H1 (cell line): ENCODE results near the gene PATJ. TPM values are rescaled to one million over a fixed set of nuclear protein-coding genes. Genes with fewer than 3 reads are reported as not detected.

Experiments
- polyA plus RNA-seq, 7 experiments: library from polyadenylated mRNA; depleted of rRNA in 3 of 7; stranded (reverse) in 5 of 7; unstranded in 2 of 7; fragments of >200 nt in 5 of 7; fragments of 200-250 nt in 2 of 7; gene quantifications; 1 replicate in 5 of 7; 2 replicates in 1 of 7; 4 replicates in 1 of 7; pipeline versions ENCODE4 v1.2.1 to v1.2.3, GENCODE V29; 2011 to 2013; ENCODE audit warnings: missing spikeins in 2 of 7, mixed read lengths in 2 of 7
- total RNA-seq: library from RNA; stranded (reverse); fragmentation: NEBNext Ultra II Directional; extraction: Animal tissue kit (Norgen Biotek cat#: 25700); gene quantifications from 2 replicates; pipeline ENCODE4 v1.2.1, GENCODE V29; 2021
- TF ChIP-seq, protein P1 (sequence below): fragments of 300-600 bp; sonication (generic); IDR thresholded peaks from 2 replicates; pipeline ENCODE4 v1.7.1; 2012; ENCODE audit warnings: low read length, moderate library complexity, mild to moderate bottlenecking, inconsistent platforms; ENCODE audit not compliant: insufficient replicate concordance

Gene PATJ
- total and polyA plus RNA-seq, 2 of the 8 experiments (the other 6 are each of a cell fraction or from before 2014, with no cell fraction given) = 8.2 to 55.6 TPM

- TF ChIP-seq, protein P1, sequence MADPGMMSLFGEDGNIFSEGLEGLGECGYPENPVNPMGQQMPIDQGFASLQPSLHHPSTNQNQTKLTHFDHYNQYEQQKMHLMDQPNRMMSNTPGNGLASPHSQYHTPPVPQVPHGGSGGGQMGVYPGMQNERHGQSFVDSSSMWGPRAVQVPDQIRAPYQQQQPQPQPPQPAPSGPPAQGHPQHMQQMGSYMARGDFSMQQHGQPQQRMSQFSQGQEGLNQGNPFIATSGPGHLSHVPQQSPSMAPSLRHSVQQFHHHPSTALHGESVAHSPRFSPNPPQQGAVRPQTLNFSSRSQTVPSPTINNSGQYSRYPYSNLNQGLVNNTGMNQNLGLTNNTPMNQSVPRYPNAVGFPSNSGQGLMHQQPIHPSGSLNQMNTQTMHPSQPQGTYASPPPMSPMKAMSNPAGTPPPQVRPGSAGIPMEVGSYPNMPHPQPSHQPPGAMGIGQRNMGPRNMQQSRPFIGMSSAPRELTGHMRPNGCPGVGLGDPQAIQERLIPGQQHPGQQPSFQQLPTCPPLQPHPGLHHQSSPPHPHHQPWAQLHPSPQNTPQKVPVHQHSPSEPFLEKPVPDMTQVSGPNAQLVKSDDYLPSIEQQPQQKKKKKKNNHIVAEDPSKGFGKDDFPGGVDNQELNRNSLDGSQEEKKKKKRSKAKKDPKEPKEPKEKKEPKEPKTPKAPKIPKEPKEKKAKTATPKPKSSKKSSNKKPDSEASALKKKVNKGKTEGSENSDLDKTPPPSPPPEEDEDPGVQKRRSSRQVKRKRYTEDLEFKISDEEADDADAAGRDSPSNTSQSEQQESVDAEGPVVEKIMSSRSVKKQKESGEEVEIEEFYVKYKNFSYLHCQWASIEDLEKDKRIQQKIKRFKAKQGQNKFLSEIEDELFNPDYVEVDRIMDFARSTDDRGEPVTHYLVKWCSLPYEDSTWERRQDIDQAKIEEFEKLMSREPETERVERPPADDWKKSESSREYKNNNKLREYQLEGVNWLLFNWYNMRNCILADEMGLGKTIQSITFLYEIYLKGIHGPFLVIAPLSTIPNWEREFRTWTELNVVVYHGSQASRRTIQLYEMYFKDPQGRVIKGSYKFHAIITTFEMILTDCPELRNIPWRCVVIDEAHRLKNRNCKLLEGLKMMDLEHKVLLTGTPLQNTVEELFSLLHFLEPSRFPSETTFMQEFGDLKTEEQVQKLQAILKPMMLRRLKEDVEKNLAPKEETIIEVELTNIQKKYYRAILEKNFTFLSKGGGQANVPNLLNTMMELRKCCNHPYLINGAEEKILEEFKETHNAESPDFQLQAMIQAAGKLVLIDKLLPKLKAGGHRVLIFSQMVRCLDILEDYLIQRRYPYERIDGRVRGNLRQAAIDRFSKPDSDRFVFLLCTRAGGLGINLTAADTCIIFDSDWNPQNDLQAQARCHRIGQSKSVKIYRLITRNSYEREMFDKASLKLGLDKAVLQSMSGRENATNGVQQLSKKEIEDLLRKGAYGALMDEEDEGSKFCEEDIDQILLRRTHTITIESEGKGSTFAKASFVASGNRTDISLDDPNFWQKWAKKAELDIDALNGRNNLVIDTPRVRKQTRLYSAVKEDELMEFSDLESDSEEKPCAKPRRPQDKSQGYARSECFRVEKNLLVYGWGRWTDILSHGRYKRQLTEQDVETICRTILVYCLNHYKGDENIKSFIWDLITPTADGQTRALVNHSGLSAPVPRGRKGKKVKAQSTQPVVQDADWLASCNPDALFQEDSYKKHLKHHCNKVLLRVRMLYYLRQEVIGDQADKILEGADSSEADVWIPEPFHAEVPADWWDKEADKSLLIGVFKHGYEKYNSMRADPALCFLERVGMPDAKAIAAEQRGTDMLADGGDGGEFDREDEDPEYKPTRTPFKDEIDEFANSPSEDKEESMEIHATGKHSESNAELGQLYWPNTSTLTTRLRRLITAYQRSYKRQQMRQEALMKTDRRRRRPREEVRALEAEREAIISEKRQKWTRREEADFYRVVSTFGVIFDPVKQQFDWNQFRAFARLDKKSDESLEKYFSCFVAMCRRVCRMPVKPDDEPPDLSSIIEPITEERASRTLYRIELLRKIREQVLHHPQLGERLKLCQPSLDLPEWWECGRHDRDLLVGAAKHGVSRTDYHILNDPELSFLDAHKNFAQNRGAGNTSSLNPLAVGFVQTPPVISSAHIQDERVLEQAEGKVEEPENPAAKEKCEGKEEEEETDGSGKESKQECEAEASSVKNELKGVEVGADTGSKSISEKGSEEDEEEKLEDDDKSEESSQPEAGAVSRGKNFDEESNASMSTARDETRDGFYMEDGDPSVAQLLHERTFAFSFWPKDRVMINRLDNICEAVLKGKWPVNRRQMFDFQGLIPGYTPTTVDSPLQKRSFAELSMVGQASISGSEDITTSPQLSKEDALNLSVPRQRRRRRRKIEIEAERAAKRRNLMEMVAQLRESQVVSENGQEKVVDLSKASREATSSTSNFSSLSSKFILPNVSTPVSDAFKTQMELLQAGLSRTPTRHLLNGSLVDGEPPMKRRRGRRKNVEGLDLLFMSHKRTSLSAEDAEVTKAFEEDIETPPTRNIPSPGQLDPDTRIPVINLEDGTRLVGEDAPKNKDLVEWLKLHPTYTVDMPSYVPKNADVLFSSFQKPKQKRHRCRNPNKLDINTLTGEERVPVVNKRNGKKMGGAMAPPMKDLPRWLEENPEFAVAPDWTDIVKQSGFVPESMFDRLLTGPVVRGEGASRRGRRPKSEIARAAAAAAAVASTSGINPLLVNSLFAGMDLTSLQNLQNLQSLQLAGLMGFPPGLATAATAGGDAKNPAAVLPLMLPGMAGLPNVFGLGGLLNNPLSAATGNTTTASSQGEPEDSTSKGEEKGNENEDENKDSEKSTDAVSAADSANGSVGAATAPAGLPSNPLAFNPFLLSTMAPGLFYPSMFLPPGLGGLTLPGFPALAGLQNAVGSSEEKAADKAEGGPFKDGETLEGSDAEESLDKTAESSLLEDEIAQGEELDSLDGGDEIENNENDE = no peak
Observed at GRCh38 chr1:62077821-62078220, 335.5 kb downstream of the PATJ start (continued).
